ELF-1 (cell line): ENCODE results near the gene SH3BGRL2.
"Not testable (repeated sequence)": the region's sequence is repeated elsewhere in the genome, so short reads cannot be mapped to it uniquely, and the experiment has no call there.

ENCODE experiments used
- DNase-seq: peaks from one replicate; pipeline ENCODE4 v3.0.0-alpha.2; 2016; ENCODE audit warnings: low read depth, low spot score

Gene SH3BGRL2

DNA sequence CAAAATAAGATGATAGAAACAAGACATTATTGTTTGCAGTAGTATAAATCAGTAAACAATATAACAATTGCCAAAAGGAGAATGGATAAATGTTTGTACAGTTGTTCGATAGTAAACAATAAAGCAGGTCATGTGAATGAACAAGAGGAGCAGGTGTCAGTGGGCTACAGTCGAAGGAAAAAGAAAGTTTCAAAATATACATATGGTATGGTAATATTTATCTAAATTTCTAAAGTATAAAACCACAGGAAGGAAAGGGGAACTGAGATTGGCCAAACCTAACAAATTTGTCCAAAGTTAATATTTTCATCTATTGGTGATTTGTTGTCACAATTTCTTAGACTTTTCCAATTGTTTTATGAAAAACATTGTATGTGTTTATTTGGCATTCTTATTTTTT lies 110.9 kb downstream of the SH3BGRL2 start:
- DNase-seq, result no peak

DNA sequence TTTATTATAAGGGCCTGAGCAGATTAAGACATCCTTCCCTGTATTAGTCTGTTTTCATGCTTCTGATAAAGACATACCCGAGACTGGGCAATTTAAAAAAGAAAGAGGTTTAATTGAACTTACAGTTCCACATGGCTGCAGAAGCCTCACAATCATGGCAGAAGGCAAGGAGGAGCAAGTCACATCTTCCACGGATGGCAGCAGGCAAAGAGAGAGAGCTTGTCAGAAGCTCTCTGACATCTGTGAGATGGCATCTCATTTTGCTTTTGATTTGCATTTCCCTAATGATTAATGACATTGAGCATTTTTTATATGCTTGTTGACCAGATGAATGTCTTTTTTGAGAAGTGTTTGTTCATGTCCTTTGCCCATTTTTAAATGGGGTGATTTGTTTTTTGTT lies 114.2 kb downstream of the SH3BGRL2 start:
- not testable (repeated sequence) for DNase-seq

DNA sequence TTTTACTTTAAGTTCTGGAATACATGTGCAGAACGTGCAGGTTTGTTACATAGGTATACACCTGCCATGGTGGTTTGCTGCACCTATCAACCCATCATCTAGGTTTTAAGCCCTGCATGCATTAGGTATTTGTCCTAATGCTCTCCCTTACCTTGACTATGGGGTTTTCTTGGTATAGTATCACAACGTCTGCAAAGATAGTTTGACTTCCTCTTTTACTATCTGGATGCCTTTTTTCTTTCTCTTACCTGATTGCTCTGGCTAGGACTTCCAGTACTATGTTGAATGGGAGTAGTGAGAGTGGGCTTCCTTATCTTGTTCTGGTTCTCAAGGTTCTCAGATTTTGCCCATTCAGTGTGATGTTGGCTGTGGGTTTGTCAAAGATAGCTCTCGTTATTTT lies 115.2 kb downstream of the SH3BGRL2 start:
- DNase-seq, result not testable (repeated sequence)

GRCh38 chr6:79750806-79751205 lies 119.7 kb downstream of the SH3BGRL2 start:
- DNase-seq, result no peak
